HepG2 (cell line): ENCODE measurements around the gene PKNOX2. TPM values are rescaled to one million over a fixed set of nuclear protein-coding genes. Genes with fewer than 3 reads are reported as not detected.

ENCODE experiments used
- ATAC-seq: fragments of 200-7000 bp; cut with Tn5 transposase; 3 replicates; pipeline ENCODE4 v1.9.1; 2020; ENCODE audit warnings: mild to moderate bottlenecking, moderate library complexity
- BruUV-seq: library from RNA; stranded (reverse); fragments of 400-500 nt; replicated peaks from 2 replicates; lab custom pipeline; 2021; lab: Mats Ljungman, UMichigan
- CTCF ChIA-PET: fragments of 300-600 bp; formaldehyde crosslinking; extraction: SDS; loops from one replicate; lab custom pipeline; 2021; ENCODE audit warnings: low total read pairs, inconsistent platforms, low intra/inter-chr PET ratio; lab: Yijun Ruan, JAX
- POLR2A ChIA-PET: fragments of 350-600 bp; sonication (Branson Sonifier 250); formaldehyde crosslinking; loops from one replicate; lab custom pipeline; 2020; ENCODE audit warnings: antibody characterized with exemption, inconsistent platforms; lab: Yijun Ruan, JAX
- DNase-seq: peaks from one replicate; pipeline ENCODE4 v3.0.0-alpha.2; 2015; ENCODE audit warnings: low spot score
- FAIRE-seq: peaks from 3 replicates; lab custom pipeline; 2011; peaks lifted over from hg19 to GRCh38; lab: Jason Lieb, UNC
- H2AFZ ChIP-seq: one replicate; pipeline ENCODE4 v1.6.1; 2011; ENCODE audit warnings: low read length, inconsistent platforms
- H3K27ac ChIP-seq: fragments of 300-600 bp; 3 replicates; pipeline ENCODE4 v1.8.0; 2011; ENCODE audit warnings: mixed run types, mild to moderate bottlenecking, mixed read lengths, low read length, inconsistent platforms; ENCODE audit not compliant: insufficient read depth; ENCODE audit errors: extremely low read length
- H3K27me3 ChIP-seq, 2 experiments: fragments of 200-600 bp in 1 of 2; 2 replicates in 1 of 2; 3 replicates in 1 of 2; pipeline versions ENCODE4 v1.6.0 to v1.8.0; 2011; ENCODE audit warnings: low read length in 2 of 2, mild to moderate bottlenecking in 2 of 2, moderate library complexity in 2 of 2, inconsistent platforms in 1 of 2; ENCODE audit not compliant: insufficient read depth in 2 of 2, control insufficient read depth in 1 of 2
- H3K36me3 ChIP-seq, 2 experiments: fragments of 200-600 bp in 1 of 2; replicated peaks in 1 of 2; 2 replicates in 1 of 2; 3 replicates in 1 of 2; pipeline versions ENCODE4 v1.5.1 to v1.8.0; 2011; ENCODE audit warnings: low read length in 2 of 2, inconsistent platforms in 1 of 2; ENCODE audit not compliant: insufficient read depth in 2 of 2, control insufficient read depth in 1 of 2
- H3K4me1 ChIP-seq: 2 replicates; pipeline ENCODE4 v1.5.1; 2012; ENCODE audit warnings: low read length, inconsistent platforms; ENCODE audit not compliant: insufficient read depth
- H3K4me2 ChIP-seq: 2 replicates; pipeline ENCODE4 v1.6.0; 2011; ENCODE audit warnings: low read depth, low read length, inconsistent platforms
- H3K4me3 ChIP-seq, 3 experiments: fragments of 200-600 bp in 1 of 3; sonication (generic), shearing (Covaris generic) in 1 of 3; replicated peaks in 1 of 3; 2 replicates each; pipeline ENCODE4 v1.5.1; 2011 to 2016; ENCODE audit warnings: low read length in 3 of 3, inconsistent platforms in 2 of 3, low read depth in 2 of 3, mild to moderate bottlenecking in 2 of 3, control low read depth in 1 of 3, mixed read lengths in 1 of 3; ENCODE audit not compliant: insufficient read depth in 1 of 3
- H3K79me2 ChIP-seq: one replicate; pipeline ENCODE4 v1.6.1; 2011; ENCODE audit warnings: low read length, inconsistent platforms; ENCODE audit not compliant: insufficient read depth
- H3K9ac ChIP-seq: 2 replicates; pipeline ENCODE4 v1.6.0; 2011; ENCODE audit warnings: mild to moderate bottlenecking, low read depth, low read length, inconsistent platforms; ENCODE audit not compliant: insufficient read depth
- H3K9me3 ChIP-seq: 2 replicates; pipeline ENCODE4 v1.5.1; 2012; ENCODE audit warnings: mild to moderate bottlenecking, low read length
- H4K20me1 ChIP-seq: 2 replicates; pipeline ENCODE4 v1.6.0; 2011; ENCODE audit warnings: inconsistent platforms, mild to moderate bottlenecking, low read length, moderate library complexity; ENCODE audit not compliant: insufficient read depth
- AHDC1 ChIP-seq: sonication (generic); formaldehyde crosslinking; IDR thresholded peaks from 2 replicates; pipeline ENCODE4 v1.5.1; 2020; ENCODE audit warnings: mild to moderate bottlenecking, missing genetic modification reagents, borderline replicate concordance
- GRHL1 ChIP-seq: sonication (generic); formaldehyde crosslinking; conservative IDR thresholded peaks from 2 replicates; pipeline ENCODE4 v1.8.0; 2022; ENCODE audit warnings: missing genetic modification reagents
- KDM5B ChIP-seq: sonication (generic); formaldehyde crosslinking; IDR thresholded peaks from 2 replicates; pipeline ENCODE4 v1.4.0; 2020; ENCODE audit warnings: missing genetic modification reagents, mild to moderate bottlenecking, borderline replicate concordance
- NKX3-1 ChIP-seq: sonication (generic); formaldehyde crosslinking; IDR thresholded peaks from 2 replicates; pipeline ENCODE4 v1.5.0; 2020; ENCODE audit warnings: missing genetic modification reagents
- NR2F2 ChIP-seq: IDR thresholded peaks from 2 replicates; pipeline ENCODE4 v1.6.1; 2012; ENCODE audit warnings: low read depth, inconsistent platforms, borderline replicate concordance
- RAD21 ChIP-seq: fragments of 450-650 bp; formaldehyde crosslinking; IDR thresholded peaks from 2 replicates; pipeline ENCODE4 v1.5.0; 2020; ENCODE audit warnings: mild to moderate bottlenecking
- STAG1 ChIP-seq: sonication (generic); formaldehyde crosslinking; IDR thresholded peaks from 2 replicates; pipeline ENCODE4 v1.4.0; 2020; ENCODE audit warnings: missing genetic modification reagents
- TOE1 ChIP-seq: sonication (generic); formaldehyde crosslinking; IDR thresholded peaks from 2 replicates; pipeline ENCODE4 v1.4.0; 2020; ENCODE audit warnings: mild to moderate bottlenecking, missing genetic modification reagents
- ZNF207 ChIP-seq: fragments of 450-650 bp; IDR thresholded peaks from 2 replicates; pipeline ENCODE4 v1.6.1; 2016; ENCODE audit warnings: antibody characterized with exemption, borderline replicate concordance
- ZNF225 ChIP-seq: sonication (generic); formaldehyde crosslinking; IDR thresholded peaks from 2 replicates; pipeline ENCODE4 v1.4.0; 2020; ENCODE audit warnings: mild to moderate bottlenecking, missing genetic modification reagents
- ZNF232 ChIP-seq: sonication (generic); formaldehyde crosslinking; IDR thresholded peaks from 2 replicates; pipeline ENCODE4 v1.4.0; 2020; ENCODE audit warnings: missing genetic modification reagents, borderline replicate concordance
- ZNF432 ChIP-seq: sonication (generic); formaldehyde crosslinking; IDR thresholded peaks from 2 replicates; pipeline ENCODE4 v1.5.0; 2020; ENCODE audit warnings: missing genetic modification reagents, mild to moderate bottlenecking, borderline replicate concordance
- WGBS: methylation state at CpG from one replicate; pipeline ENCODE4 v1.1.6; 2017; ENCODE audit warnings: low lambda C conversion rate; 5-methylcytosine and 5-hydroxymethylcytosine counted together
- in situ Hi-C: cut with HindIII; loops from 2 replicates; pipeline ENCODE4 v1.10.0; 2017; ENCODE audit warnings: low pct_unique_long_range_greater_than_20kb; ENCODE audit not compliant: extremely low pct_ligation_motif_present
- intact Hi-C: fragments of 100-400 bp; cut with micrococcal nuclease; formaldehyde crosslinking; loops from one replicate; pipeline ENCODE4 v1.10.0; 2022; ENCODE audit not compliant: unreplicated experiment
- polyA plus RNA-seq, 8 experiments: library from polyadenylated mRNA; depleted of rRNA in 3 of 8; stranded (reverse) in 7 of 8; unstranded in 1 of 8; fragments of >200 nt; fragmentation: Illumina TruSeq in 4 of 8; extraction: Trizol in 4 of 8; gene quantifications; 2 replicates each; pipeline versions ENCODE4 v1.2.1 to v1.2.3, GENCODE V29; 2011 to 2016; ENCODE audit warnings: low read depth in 4 of 8, missing spikeins in 1 of 8, mixed read lengths in 1 of 8; ENCODE audit not compliant: insufficient read depth in 1 of 8
- total RNA-seq, 5 experiments: library from RNA; depleted of rRNA; stranded (reverse); fragments of >200 nt; fragmentation: Illumina TruSeq; extraction: Trizol; gene quantifications; 2 replicates each; pipeline ENCODE4 v1.2.3, GENCODE V29; 2016; ENCODE audit warnings: low read depth in 1 of 5

Gene PKNOX2
- total and polyA plus RNA-seq, 2 of the 13 experiments (the other 11 are each of a cell fraction or from before 2014, with no cell fraction given) = not detected

GRCh38 chr11:125218336-125218735, 53.8 kb downstream of the PKNOX2 start:
- H3K27me3 ChIP-seq = peaks cover 1 to 39% of the 10 kb centered on the region in 2 experiments
- H3K4me1 ChIP-seq = no peaks in the 10 kb centered on the region
- no TSS peak for BruUV-seq
- no peaks in the 10 kb centered on the region for H3K36me3 ChIP-seq
- 24% methylated on average over 4 of the region's 4 CpGs for WGBS
- in situ Hi-C loops = no loop called here
- FAIRE-seq (no peak), ATAC-seq (no peak), DNase-seq (no peak)
- ChIA-PET CTCF (no interaction called here), POLR2A (no interaction called here)
- no peak overlapping the region for H3K4me3 ChIP-seq
- no peaks in the 10 kb centered on the region for H3K79me2 ChIP-seq
- no peaks in the 10 kb centered on the region for H4K20me1 ChIP-seq
- intact Hi-C loops = no loop called here
- H3K27ac ChIP-seq = no peak overlapping the region
- TF ChIP-seq ZNF432 (CRISPR knock-in tag) (no peak), TOE1 (CRISPR knock-in tag) (no peak), AHDC1 (CRISPR knock-in tag) (no peak), KDM5B (no peak), NKX3-1 (CRISPR knock-in tag) (no peak), STAG1 (no peak), ZNF207 (no peak), ZNF232 (CRISPR knock-in tag) (no peak), RAD21 (no peak), GRHL1 (CRISPR knock-in tag) (no peak), NR2F2 (no peak), ZNF225 (CRISPR knock-in tag) (no peak)
- H3K9ac ChIP-seq = no peak overlapping the region
- no peaks in the 10 kb centered on the region for H3K9me3 ChIP-seq
- no peak overlapping the region for H2AFZ ChIP-seq
- no peak overlapping the region for H3K4me2 ChIP-seq
